ENCODE results near the gene ZNF48.

Gene ZNF48

GRCh38 chr16:30407804-30408534 lies 12.7 kb downstream of the ZNF48 start:
- no peak for DNase-seq

GRCh38 chr16:30409125-30410060 lies 14.2 kb downstream of the ZNF48 start:
- peak; percentile 76 for DNase-seq

GRCh38 chr16:30413112-30413806 lies 18.0 kb downstream of the ZNF48 start:
- DNase-seq, result no peak

DNA sequence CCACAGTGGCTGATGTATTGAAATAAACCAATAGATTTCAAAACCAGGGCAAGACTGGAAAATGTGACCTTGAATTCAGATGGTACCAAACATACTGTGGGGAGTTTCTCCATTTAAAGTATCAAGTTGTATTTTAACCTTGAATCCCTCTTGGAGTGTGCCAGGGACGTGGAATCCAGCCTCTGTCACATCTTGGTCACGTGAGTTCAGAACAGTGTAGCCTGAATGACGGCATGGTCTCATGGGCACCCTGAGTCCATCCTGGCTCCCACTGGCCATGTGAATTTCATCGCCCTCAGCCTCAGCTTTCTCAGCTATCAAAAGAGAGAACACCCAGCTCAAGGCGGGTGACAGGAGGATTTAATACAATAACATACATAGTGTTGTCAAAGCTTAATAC lies 18.9 kb downstream of the ZNF48 start:
- no peak for DNase-seq

DNA sequence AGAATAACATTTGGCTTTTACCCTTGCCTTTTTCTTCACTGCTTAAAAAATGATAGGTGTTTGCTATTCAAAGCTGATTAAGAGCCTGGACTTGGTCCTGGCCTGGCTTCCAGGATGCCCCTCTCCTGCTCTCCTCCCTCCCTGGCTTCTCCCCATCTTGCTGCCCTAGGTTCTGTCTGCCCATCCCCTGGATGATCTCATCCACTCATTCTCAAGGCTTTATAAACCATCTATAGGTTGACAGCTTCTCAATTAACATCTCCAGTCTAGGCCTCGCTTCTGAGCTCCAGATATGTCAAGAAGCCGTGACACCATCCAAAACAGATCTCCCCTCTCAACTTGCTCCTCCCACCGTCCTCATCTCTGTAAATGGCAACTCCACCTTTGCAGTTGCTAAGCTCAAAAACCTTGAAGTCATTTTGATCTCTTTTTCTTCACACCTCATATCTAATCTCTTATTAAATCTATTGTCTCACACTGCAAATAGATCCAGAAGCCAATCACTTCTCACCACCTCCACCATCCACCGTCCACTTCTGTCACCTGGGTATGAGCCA lies 20.9 kb downstream of the ZNF48 start:
- DNase-seq, result no peak

DNA sequence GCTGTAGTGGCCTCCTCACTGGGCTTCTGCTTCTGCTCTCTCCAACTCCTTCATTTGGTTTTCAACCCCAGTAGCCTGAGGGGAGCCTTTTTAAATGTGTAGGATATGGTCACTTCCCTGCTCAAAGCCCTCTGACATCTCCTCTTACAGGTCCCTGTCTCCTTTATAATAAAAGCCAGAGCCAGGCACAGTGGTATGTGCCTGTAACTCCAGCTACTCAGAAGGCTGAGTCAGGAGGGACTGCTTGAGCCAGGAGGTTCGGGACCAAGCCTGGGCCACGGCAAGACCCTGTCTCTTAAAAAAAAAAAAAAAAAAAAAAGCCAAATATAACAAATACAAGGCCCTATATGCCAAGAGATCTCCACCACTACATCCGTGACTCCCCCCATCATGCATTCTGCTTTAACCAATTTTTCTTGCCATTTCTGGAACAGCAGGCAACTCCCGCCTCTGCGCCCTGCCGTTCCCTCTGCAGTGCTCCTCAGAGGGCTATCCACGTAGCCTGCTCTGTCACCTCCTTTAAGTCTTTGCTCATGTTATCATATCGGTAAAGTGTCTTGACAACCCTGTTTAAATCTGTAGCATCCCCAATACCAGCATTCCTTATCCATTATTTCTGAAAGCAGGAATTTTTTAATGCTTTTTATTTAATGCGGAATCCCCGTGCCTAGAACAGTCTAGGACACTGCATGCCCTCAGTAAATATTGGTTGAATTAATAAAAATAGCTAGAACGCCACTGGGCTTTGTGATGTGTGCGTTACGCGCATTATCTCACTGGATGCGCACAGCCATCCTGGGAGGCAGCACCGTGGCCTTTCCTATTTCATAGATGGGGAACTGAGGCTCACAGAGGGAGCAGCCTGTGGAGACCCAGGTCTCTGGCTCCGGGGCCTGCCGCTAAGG lies 21.7 kb downstream of the ZNF48 start:
- DNase-seq, result no peak

DNA sequence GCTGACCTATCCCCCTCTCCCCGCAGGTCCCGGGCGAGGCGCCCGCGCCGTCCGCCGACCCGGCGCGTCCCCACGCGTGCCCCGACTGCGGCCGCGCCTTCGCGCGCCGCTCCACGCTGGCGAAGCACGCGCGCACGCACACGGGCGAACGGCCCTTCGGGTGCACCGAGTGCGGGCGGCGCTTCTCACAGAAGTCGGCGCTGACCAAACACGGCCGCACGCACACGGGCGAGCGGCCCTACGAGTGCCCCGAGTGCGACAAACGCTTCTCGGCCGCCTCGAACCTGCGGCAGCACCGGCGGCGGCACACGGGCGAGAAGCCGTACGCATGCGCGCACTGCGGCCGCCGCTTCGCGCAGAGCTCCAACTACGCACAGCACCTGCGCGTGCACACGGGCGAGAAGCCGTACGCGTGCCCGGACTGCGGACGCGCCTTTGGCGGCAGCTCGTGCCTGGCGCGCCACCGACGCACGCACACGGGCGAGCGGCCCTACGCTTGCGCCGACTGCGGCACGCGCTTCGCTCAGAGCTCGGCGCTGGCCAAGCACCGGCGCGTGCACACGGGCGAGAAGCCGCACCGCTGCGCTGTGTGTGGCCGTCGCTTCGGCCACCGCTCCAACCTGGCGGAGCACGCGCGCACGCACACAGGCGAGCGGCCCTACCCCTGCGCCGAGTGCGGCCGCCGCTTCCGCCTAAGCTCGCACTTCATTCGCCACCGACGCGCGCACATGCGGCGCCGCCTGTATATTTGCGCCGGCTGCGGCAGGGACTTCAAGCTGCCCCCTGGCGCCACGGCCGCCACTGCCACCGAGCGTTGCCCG lies 22.5 kb downstream of the ZNF48 start:
- peak; percentile 79 for DNase-seq

- no peak for DNase-seq
These were observed 23.3 kb downstream of the ZNF48 start for GRCh38 chr16:30418350-30419181.

DNA sequence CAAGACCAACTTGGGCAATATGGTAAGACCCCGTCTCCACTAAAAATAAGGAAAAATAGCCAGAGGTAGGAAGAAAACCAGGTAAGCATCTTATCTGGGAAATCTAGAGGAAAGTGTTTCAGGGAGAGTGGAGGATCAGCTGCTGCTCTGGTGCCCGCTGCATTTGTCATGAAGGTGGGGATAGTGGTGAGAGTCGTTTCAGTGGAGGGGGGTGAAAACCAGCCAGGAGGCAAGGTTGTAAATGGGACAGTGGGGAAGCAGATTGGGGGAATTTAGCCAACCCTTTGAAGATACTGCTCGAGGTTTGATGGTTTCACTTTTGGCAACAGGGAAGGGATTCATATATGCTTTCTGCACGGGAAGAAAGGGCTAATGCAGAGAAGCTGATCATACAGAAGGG lies 25.8 kb downstream of the ZNF48 start:
- DNase-seq, result no peak

DNA sequence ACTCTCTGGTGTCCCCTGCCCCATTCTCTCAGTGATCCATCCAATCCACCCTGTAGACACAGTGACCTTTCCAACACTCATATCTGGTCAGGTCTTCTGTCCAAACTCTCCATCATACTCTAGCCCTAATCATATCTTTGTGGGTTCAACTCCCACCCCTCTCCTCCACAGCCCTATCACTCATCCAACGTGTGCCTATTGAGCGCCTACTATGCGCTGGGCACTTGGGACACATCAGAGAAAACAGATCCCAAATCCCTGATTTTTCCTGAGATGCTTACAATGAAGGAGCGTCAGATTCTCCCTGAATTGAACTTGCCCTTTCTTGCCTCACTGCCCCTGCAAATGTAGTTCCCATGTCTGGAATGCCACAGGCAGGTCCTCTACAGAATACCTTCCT lies 32.8 kb downstream of the ZNF48 start:
- no peak for DNase-seq

GRCh38 chr16:30429418-30429677 lies 34.1 kb downstream of the ZNF48 start:
- no peak for DNase-seq

GRCh38 chr16:30429678-30430427 lies 34.6 kb downstream of the ZNF48 start, which contains the start of gene DCTPP1:
TSS of gene DCTPP1 (minus strand) at chr16:30430030. CDS start at chr16:30429980, 50 bp downstream.
- peak; percentile 95 for DNase-seq

DNA sequence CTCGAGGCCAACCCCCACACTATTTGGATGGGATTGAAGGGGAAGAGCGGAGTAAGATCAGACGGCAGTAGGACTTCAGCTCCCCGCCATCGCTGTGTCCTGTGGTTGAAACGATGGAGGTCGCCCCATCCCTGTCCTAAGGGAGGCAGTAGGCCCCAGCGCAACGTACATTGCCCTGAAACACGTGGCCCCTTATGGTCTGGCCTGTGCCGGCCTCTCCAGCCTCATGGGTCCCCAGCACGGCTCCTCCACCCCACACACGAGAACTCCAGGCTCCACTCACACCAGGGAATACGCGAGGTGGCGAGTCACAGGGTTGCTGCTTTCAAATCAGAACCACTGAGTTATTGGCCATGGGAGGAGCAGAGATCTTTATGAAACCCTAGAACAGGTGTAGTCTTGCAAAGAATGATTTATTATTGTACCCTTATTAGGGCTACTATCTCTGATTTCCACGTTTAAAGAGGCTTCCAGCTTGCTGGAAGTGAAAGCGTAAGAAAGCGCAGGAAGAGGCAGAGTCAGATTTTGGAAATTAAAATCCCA lies 35.3 kb downstream of the ZNF48 start:
- peak; percentile 48 for DNase-seq

GRCh38 chr16:30434852-30435251 lies 39.6 kb downstream of the ZNF48 start:
- no peak for DNase-seq

DNA sequence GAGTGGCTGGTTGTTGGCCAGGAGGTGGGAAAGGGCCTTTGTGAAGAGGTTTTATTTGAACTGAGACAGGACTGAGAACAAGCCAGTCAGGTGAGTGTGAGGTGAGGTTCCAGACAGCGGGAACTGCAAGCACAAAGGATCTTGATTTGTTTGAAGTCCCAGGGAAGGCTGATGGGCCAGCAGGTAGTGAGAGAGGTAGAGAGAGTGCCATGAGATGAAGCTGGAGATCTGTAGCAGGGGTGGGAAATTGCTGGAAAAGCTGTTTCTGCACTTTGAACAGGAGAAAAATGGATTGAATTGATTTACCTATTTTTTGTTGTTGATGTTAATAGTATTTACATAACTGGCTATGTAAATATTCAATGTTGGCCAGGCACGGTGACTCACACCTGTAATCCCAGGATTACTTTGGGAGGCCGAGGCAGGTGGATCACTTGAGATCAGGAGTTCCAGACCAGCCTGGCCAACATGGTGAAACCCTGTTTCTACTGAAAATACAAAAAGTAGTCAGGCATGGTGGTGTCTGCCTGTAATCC lies 42.4 kb downstream of the ZNF48 start:
- DNase-seq, result no peak

GRCh38 chr16:30438835-30439234 lies 43.6 kb downstream of the ZNF48 start:
- DNase-seq, result no peak

DNA sequence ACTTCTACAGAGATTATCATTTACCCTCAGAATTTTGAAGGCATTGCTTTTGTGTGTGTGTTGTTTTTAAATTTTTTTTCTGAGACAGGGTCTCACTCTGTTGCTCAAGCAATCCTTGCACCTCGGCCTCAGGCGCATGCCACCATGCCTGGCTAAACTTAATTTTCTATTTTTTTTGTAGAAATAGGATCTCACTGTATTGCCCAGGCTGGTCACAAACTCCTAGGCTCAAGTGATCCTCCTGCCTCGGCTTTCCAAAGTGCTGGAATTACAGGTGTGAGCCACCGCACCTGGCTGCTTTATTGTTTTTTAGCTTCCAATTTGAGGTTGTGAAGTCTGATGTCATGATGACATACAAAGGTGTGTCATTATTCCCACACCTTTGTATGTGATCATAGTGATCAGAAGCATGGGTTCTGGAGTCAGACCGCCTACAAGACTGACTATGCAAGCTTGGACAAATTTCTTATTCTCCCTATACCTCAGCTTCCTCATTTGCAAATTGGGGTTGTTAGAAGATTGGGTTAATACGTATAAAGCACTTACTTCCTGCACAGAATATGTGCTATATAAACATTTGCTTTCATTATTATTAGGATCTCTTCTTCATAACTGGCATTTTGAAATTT lies 44.6 kb downstream of the ZNF48 start:
- DNase-seq, result no peak

DNA sequence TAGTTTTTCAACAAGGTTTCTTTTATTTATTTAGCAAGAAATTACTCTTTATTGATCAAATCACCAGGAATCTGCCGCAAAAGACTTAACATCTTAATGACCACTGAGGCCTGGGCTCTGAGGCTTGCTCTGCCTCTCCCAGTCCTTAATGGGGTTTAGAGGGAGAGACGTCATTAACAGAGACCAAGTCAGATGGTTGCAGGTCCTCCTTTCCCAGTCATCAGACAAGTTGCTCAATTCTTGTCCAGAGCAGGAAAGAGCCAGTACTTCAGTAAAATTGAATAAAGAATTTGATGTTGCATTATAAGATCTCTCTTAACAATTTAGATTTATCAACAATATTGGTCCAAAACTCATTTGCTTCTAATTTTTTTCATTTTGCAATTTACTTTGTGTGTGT lies 48.4 kb downstream of the ZNF48 start:
- DNase-seq, result no peak
